ENCODE data around the gene PALMD. TPM values are rescaled to one million over a fixed set of nuclear protein-coding genes. Genes with fewer than 3 reads are reported as not detected.

Gene PALMD
- total and polyA plus RNA-seq, 7 experiments from 2014 or later, result not detected

DNA sequence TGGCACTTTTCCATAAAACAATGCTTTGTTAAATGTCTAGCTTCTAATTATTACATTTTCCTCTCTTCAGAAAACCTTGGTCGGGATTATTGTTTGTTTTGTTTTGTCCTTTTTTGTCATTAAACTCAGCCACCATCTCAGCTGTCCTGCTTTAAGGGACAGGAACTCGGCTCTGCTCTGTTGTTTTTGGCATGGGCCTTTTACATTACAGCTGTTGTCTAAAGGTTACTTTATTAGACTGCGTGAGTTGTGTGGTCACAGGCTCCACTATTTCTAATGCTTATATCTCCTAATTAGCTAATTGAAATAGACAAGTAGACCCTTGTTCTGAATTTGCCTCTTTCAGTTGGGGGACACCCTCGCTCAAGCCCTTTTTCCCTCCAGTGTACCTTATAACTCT is 1.6 kb downstream of the PALMD start:
- H3K27ac ChIP-seq (ENCODE audit: low read depth, low read length), result no peak overlapping the region
- no peaks in the 10 kb centered on the region for H3K36me3 ChIP-seq (ENCODE audit: control insufficient read depth in 2 of 3, insufficient read depth in 3 of 3, low read length in 3 of 3)
- H3K4me3 ChIP-seq (ENCODE audit: low read length), result no peak overlapping the region
- intact Hi-C loops (cut with micrococcal nuclease), result no loop called here
- H3K27ac Mint-ChIP-seq, result no peak overlapping the region
- no peaks in the 10 kb centered on the region for H3K36me3 Mint-ChIP-seq
- ChIA-PET CTCF (no interaction called here), POLR2A (no interaction called here)
- H3K9me3 Mint-ChIP-seq, result no peaks in the 10 kb centered on the region
- DNase-seq (no peak), ATAC-seq (no peak)
- peaks cover 26 to 42% (median 28%) of the 10 kb centered on the region in 5 donors for H3K27me3 Mint-ChIP-seq
- no peaks in the 10 kb centered on the region for H3K4me1 ChIP-seq (ENCODE audit: control insufficient read depth in 2 of 2, insufficient read depth in 2 of 2, low read length in 2 of 2)
- no peak overlapping the region for H3K4me3 Mint-ChIP-seq
- H3K27me3 ChIP-seq (ENCODE audit: control insufficient read depth in 2 of 2, insufficient read depth in 2 of 2, low read length in 2 of 2), result peaks cover 0 to 8% of the 10 kb centered on the region in 2 donors
- no peaks in the 10 kb centered on the region for H3K9me3 ChIP-seq (ENCODE audit: control insufficient read depth in 2 of 3, low read length in 3 of 3)
- peaks cover 0 to 2% (median 0%) of the 10 kb centered on the region in 7 donors for H3K4me1 Mint-ChIP-seq

DNA sequence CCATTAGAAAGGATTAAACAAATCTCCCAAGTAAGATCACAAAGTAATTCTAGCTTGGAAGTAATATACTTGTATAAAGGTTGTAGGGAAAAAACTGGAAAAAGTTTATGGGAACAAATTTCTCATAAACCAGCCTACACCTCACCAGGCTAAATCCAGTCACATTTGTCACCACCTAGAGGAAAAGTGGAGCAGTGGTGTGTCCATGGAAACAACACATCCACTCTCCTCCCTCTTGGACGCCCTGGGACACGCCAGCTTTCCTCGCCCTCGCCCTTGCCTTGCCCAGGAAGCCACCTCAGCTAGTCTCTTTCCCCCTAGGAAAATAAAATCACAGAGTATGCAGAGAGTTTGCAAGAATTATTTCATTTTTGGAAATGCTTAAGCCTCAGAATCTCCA is 2.2 kb downstream of the PALMD start:
- POLR2A ChIA-PET, result no interaction called here
- no peaks in the 10 kb centered on the region for H3K9me3 ChIP-seq (ENCODE audit: control insufficient read depth in 2 of 3, low read length in 3 of 3)
- Mint-ChIP-seq H3K36me3 (no peaks in the 10 kb centered on the region), H3K4me1 (peaks cover 0 to 2% (median 0%) of the 10 kb centered on the region in 7 donors), H3K4me3 (no peak overlapping the region), H3K27me3 (peaks cover 26 to 42% (median 30%) of the 10 kb centered on the region in 5 donors), H3K27ac (no peak overlapping the region), H3K9me3 (no peaks in the 10 kb centered on the region)
- H3K4me3 ChIP-seq (ENCODE audit: low read length), result no peak overlapping the region
- no peak overlapping the region for H3K27ac ChIP-seq (ENCODE audit: low read depth, low read length)
- no peaks in the 10 kb centered on the region for H3K36me3 ChIP-seq (ENCODE audit: control insufficient read depth in 2 of 3, insufficient read depth in 3 of 3, low read length in 3 of 3)
- DNase-seq, result no peak
- peaks cover 0 to 6% of the 10 kb centered on the region in 2 donors for H3K27me3 ChIP-seq (ENCODE audit: control insufficient read depth in 2 of 2, insufficient read depth in 2 of 2, low read length in 2 of 2)
- ATAC-seq, result no peak
- intact Hi-C loops (cut with micrococcal nuclease), result no loop called here
- CTCF ChIA-PET, result no interaction called here
- no peaks in the 10 kb centered on the region for H3K4me1 ChIP-seq (ENCODE audit: control insufficient read depth in 2 of 2, insufficient read depth in 2 of 2, low read length in 2 of 2)

DNA sequence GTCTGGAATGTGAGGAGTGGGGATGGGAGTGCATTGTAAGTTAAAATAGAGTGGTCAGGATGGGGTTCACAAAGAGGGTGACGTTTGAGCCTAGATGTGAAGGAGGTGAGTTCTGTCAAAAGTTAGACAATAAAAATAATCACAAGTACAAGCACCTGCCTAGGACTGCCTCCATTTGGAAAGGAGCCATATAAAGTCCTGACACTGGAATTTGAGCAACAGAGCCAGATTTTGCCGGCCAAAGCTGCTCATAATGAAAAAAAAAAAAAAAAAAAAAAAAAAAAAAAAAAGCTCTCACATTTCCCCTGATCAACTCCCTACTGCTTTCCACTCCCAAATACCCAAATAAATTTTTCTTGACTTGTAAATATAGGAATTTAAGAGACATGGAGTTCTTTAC is 4.1 kb downstream of the PALMD start:
- no peak overlapping the region for H3K4me3 Mint-ChIP-seq
- Histone ChIP-seq H3K4me1 (ENCODE audit: control insufficient read depth in 2 of 2, insufficient read depth in 2 of 2, low read length in 2 of 2) (no peaks in the 10 kb centered on the region), H3K9me3 (ENCODE audit: control insufficient read depth in 2 of 3, low read length in 3 of 3) (no peaks in the 10 kb centered on the region), H3K4me3 (ENCODE audit: low read length) (no peak overlapping the region), H3K27ac (ENCODE audit: low read depth, low read length) (no peak overlapping the region), H3K36me3 (ENCODE audit: control insufficient read depth in 2 of 3, insufficient read depth in 3 of 3, low read length in 3 of 3) (no peaks in the 10 kb centered on the region), H3K27me3 (ENCODE audit: control insufficient read depth in 2 of 2, insufficient read depth in 2 of 2, low read length in 2 of 2) (no peaks in the 10 kb centered on the region)
- DNase-seq, result no peak
- ATAC-seq, result no peak
- no peaks in the 10 kb centered on the region for H3K36me3 Mint-ChIP-seq
- H3K27me3 Mint-ChIP-seq, result peaks cover 26 to 41% (median 30%) of the 10 kb centered on the region in 5 donors
- H3K4me1 Mint-ChIP-seq, result peaks cover 0 to 2% (median 0%) of the 10 kb centered on the region in 7 donors
- no peaks in the 10 kb centered on the region for H3K9me3 Mint-ChIP-seq
- intact Hi-C loops (cut with micrococcal nuclease), result no loop called here
- ChIA-PET CTCF (no interaction called here), POLR2A (no interaction called here)
- no peak overlapping the region for H3K27ac Mint-ChIP-seq

DNA sequence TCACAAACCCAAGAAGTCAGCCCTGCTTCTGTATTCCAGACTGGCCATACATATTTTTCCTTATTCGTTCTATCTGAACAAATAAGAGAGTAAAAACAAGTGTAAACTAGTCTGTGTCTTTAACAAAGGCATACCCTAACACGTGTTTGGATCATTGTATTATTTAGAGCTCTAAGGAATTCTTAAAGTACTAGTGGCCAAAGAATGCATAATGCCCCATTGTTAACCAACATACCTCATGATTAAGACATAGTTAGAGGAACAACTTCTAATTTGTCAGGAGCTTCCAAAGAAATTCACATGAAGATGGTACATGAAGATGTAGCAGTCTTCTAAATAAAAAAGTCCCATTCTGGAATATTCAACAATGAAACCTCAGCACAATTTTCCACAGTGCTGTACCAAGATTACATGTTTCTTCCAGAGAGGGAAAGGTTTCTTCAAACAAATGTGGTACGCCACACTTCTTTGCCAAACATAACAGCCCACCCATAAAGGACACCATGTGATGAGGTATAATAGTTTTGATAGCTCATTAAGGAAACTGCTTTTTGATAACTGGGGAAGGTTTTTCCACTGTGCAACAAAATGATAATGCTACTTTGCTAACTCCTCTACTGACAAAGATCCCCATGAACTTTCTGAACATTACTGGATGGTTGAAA is 5.0 kb downstream of the PALMD start:
- Mint-ChIP-seq H3K4me3 (no peak overlapping the region), H3K9me3 (no peaks in the 10 kb centered on the region), H3K27me3 (peaks cover 24 to 35% (median 32%) of the 10 kb centered on the region in 5 donors), H3K4me1 (peaks cover 0 to 2% (median 0%) of the 10 kb centered on the region in 7 donors), H3K36me3 (no peaks in the 10 kb centered on the region), H3K27ac (no peak overlapping the region)
- Histone ChIP-seq H3K36me3 (ENCODE audit: control insufficient read depth in 2 of 3, insufficient read depth in 3 of 3, low read length in 3 of 3) (no peaks in the 10 kb centered on the region), H3K9me3 (ENCODE audit: control insufficient read depth in 2 of 3, low read length in 3 of 3) (no peaks in the 10 kb centered on the region), H3K4me3 (ENCODE audit: low read length) (no peak overlapping the region), H3K27me3 (ENCODE audit: control insufficient read depth in 2 of 2, insufficient read depth in 2 of 2, low read length in 2 of 2) (no peaks in the 10 kb centered on the region), H3K4me1 (ENCODE audit: control insufficient read depth in 2 of 2, insufficient read depth in 2 of 2, low read length in 2 of 2) (no peaks in the 10 kb centered on the region), H3K27ac (ENCODE audit: low read depth, low read length) (no peak overlapping the region)
- POLR2A ChIA-PET, result no interaction called here
- DNase-seq (no peak), ATAC-seq (no peak)
- CTCF ChIA-PET, result no interaction called here
- intact Hi-C loops (cut with micrococcal nuclease), result no loop called here

DNA sequence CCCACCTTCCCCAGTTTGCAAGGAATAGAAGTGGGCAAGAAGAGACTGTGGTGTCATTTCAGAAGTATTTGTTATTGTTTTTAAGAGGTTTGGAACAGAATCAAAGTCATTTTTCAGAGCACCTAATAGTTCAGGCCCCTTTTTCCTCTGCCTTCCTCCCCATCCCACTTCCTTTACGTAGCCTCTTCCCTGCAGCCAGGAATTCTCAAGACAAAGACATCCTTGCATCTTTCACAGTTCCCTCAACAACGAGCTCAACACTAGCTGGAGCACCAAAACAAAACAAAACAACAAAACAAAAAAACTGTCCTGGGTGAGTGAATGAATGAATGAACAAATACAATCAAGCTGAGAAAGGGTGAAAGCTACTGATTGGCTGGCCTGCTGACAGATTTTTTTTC is 7.0 kb downstream of the PALMD start:
- no peaks in the 10 kb centered on the region for H3K4me1 ChIP-seq (ENCODE audit: control insufficient read depth in 2 of 2, insufficient read depth in 2 of 2, low read length in 2 of 2)

DNA sequence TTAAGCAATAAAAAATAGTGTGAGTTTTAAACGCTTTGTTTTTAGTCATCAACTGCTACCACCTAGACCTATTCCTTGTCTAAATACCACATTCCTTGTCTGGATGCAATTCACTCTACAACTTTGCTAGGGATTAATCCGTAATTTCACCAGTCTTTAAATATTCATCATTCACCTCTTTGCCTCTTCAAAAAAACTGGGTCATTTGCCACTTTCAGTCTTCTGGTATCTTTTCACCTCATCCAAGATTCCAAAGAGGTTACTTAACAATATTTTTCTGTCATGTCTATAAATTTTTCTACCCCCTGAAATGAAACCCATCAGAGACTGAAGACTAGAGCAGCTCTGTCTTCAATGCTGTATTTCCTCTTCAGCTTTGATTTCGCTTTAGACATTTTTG is 9.5 kb downstream of the PALMD start:
- H3K27me3 Mint-ChIP-seq, result peaks cover 3 to 18% (median 9%) of the 10 kb centered on the region in 5 donors
- no peaks in the 10 kb centered on the region for H3K4me1 Mint-ChIP-seq
- no peak overlapping the region for H3K27ac Mint-ChIP-seq
- intact Hi-C loops (cut with micrococcal nuclease), result no loop called here
- Histone ChIP-seq H3K27me3 (ENCODE audit: control insufficient read depth in 2 of 2, insufficient read depth in 2 of 2, low read length in 2 of 2) (no peaks in the 10 kb centered on the region), H3K9me3 (ENCODE audit: control insufficient read depth in 2 of 3, low read length in 3 of 3) (no peaks in the 10 kb centered on the region), H3K36me3 (ENCODE audit: control insufficient read depth in 2 of 3, insufficient read depth in 3 of 3, low read length in 3 of 3) (no peaks in the 10 kb centered on the region), H3K27ac (ENCODE audit: low read depth, low read length) (no peak overlapping the region), H3K4me3 (ENCODE audit: low read length) (no peak overlapping the region), H3K4me1 (ENCODE audit: control insufficient read depth in 2 of 2, insufficient read depth in 2 of 2, low read length in 2 of 2) (no peaks in the 10 kb centered on the region)
- peaks cover 0 to 2% (median 0%) of the 10 kb centered on the region in 11 donors for H3K9me3 Mint-ChIP-seq
- ATAC-seq, result no peak
- H3K4me3 Mint-ChIP-seq, result no peak overlapping the region
- H3K36me3 Mint-ChIP-seq, result no peaks in the 10 kb centered on the region
- no peak for DNase-seq
- ChIA-PET POLR2A (no interaction called here), CTCF (interaction anchor here (0.7 kb wide), 1 partner anchor 757 kb away, joined by 3 read pairs; no protein-coding TSS in a partner anchor)

More for the DNA sequence above, 7.0 kb downstream of the PALMD start:
- Mint-ChIP-seq H3K4me1 (no peaks in the 10 kb centered on the region), H3K27ac (no peak overlapping the region), H3K9me3 (no peaks in the 10 kb centered on the region), H3K36me3 (no peaks in the 10 kb centered on the region), H3K4me3 (no peak overlapping the region), H3K27me3 (peaks cover 8 to 28% (median 20%) of the 10 kb centered on the region in 5 donors)
- intact Hi-C loops (cut with micrococcal nuclease), result no loop called here
- no peaks in the 10 kb centered on the region for H3K27me3 ChIP-seq (ENCODE audit: control insufficient read depth in 2 of 2, insufficient read depth in 2 of 2, low read length in 2 of 2)
- DNase-seq (no peak), ATAC-seq (no peak)
- no peak overlapping the region for H3K27ac ChIP-seq (ENCODE audit: low read depth, low read length)
- H3K36me3 ChIP-seq (ENCODE audit: control insufficient read depth in 2 of 3, insufficient read depth in 3 of 3, low read length in 3 of 3), result no peaks in the 10 kb centered on the region
- POLR2A ChIA-PET, result no interaction called here
- CTCF ChIA-PET, result no interaction called here
- no peaks in the 10 kb centered on the region for H3K9me3 ChIP-seq (ENCODE audit: control insufficient read depth in 2 of 3, low read length in 3 of 3)
- no peak overlapping the region for H3K4me3 ChIP-seq (ENCODE audit: low read length)

DNA sequence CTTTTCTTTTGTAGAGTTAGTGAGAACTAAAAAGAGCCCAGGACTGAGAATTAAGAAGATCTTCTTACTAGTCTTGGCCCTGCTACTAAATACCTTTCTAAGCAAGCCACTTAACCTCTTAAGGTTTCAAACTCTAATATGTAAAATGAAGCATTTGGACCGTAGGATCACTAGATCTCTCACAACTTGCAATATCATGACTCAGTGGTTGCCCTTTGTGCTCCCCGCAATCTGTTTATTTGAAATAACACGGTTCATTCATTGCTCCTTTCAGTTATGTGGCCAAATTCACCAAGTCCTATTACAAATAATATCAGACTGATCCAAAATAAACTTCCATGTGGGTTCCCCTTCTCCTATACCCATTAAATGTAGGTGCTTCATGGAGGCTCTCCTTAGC is 10.8 kb downstream of the PALMD start:
- Histone ChIP-seq H3K36me3 (ENCODE audit: control insufficient read depth in 2 of 3, insufficient read depth in 3 of 3, low read length in 3 of 3) (no peaks in the 10 kb centered on the region), H3K4me1 (ENCODE audit: control insufficient read depth in 2 of 2, insufficient read depth in 2 of 2, low read length in 2 of 2) (no peaks in the 10 kb centered on the region), H3K4me3 (ENCODE audit: low read length) (no peak overlapping the region), H3K9me3 (ENCODE audit: control insufficient read depth in 2 of 3, low read length in 3 of 3) (no peaks in the 10 kb centered on the region), H3K27ac (ENCODE audit: low read depth, low read length) (no peak overlapping the region), H3K27me3 (ENCODE audit: control insufficient read depth in 2 of 2, insufficient read depth in 2 of 2, low read length in 2 of 2) (no peaks in the 10 kb centered on the region)
- no peaks in the 10 kb centered on the region for H3K36me3 Mint-ChIP-seq
- peaks cover 0 to 2% (median 0%) of the 10 kb centered on the region in 11 donors for H3K9me3 Mint-ChIP-seq
- DNase-seq (no peak), ATAC-seq (no peak)
- peaks cover 0 to 18% (median 9%) of the 10 kb centered on the region in 5 donors for H3K27me3 Mint-ChIP-seq
- no peak overlapping the region for H3K27ac Mint-ChIP-seq
- intact Hi-C loops (cut with micrococcal nuclease), result no loop called here
- ChIA-PET POLR2A (no interaction called here), CTCF (no interaction called here)
- H3K4me3 Mint-ChIP-seq, result no peak overlapping the region
- H3K4me1 Mint-ChIP-seq, result no peaks in the 10 kb centered on the region
